OCI-LY1 (cell line): ENCODE results near the gene TMA7B.
"Not testable (repeated sequence)": the region's sequence is repeated elsewhere in the genome, so short reads cannot be mapped to it uniquely, and the experiment has no call there.

Source experiments
- H2AFZ ChIP-seq: fragments of 200-600 bp; sonication (generic), shearing (Covaris generic); 2 replicates; pipeline ENCODE4 v1.6.0; 2014; ENCODE audit warnings: antibody characterized with exemption, mild to moderate bottlenecking, low read length
- H3F3A ChIP-seq: fragments of 200-600 bp; sonication (generic), shearing (Covaris generic); 2 replicates; pipeline ENCODE4 v1.6.0; 2014; ENCODE audit warnings: mild to moderate bottlenecking, antibody characterized with exemption, low read length, moderate library complexity; ENCODE audit not compliant: insufficient read depth
- H3K27ac ChIP-seq: fragments of 200-600 bp; sonication (generic); 2 replicates; pipeline ENCODE4 v1.5.1; 2014; ENCODE audit warnings: low read length, mixed run types, mild to moderate bottlenecking, low read depth; ENCODE audit not compliant: poor library complexity, severe bottlenecking
- H3K27me3 ChIP-seq: fragments of 200-600 bp; sonication (generic); 2 replicates; pipeline ENCODE4 v1.6.0; 2014; ENCODE audit warnings: antibody characterized with exemption, mild to moderate bottlenecking, low read length, moderate library complexity; ENCODE audit not compliant: insufficient read depth
- H3K36me3 ChIP-seq: fragments of 200-600 bp; sonication (generic); 2 replicates; pipeline ENCODE4 v1.6.1; 2014; ENCODE audit warnings: mild to moderate bottlenecking, antibody characterized with exemption, low read length, moderate library complexity, mixed read lengths; ENCODE audit not compliant: insufficient read depth
- H3K4me1 ChIP-seq: fragments of 200-600 bp; sonication (generic); 2 replicates; pipeline ENCODE4 v1.5.1; 2014; ENCODE audit warnings: mild to moderate bottlenecking, low read length, moderate library complexity; ENCODE audit not compliant: insufficient read depth, severe bottlenecking
- H3K4me2 ChIP-seq: fragments of 200-600 bp; sonication (generic), shearing (Covaris generic); 2 replicates; pipeline ENCODE4 v1.6.1; 2014; ENCODE audit warnings: low read length
- H3K4me3 ChIP-seq: fragments of 200-600 bp; sonication (generic); 2 replicates; pipeline ENCODE4 v1.5.1; 2014; ENCODE audit warnings: low read length, low read depth, mild to moderate bottlenecking, mixed read lengths; ENCODE audit not compliant: poor library complexity, severe bottlenecking
- H3K79me2 ChIP-seq: fragments of 200-600 bp; shearing (Covaris generic); 2 replicates; pipeline ENCODE4 v1.6.1; 2016; ENCODE audit warnings: mixed run types, low read length, mixed read lengths; ENCODE audit not compliant: insufficient read depth
- H3K9ac ChIP-seq: fragments of 200-600 bp; sonication (generic), shearing (Covaris generic); 2 replicates; pipeline ENCODE4 v1.6.1; 2014; ENCODE audit warnings: mild to moderate bottlenecking, low read length, mixed read lengths
- H3K9me2 ChIP-seq: fragments of 200-600 bp; sonication (generic), shearing (Covaris generic); 2 replicates; pipeline ENCODE4 v1.6.1; 2014; ENCODE audit warnings: low read depth, mild to moderate bottlenecking, low read length, mixed read lengths
- H3K9me3 ChIP-seq: fragments of 200-600 bp; shearing (Covaris generic); 2 replicates; pipeline ENCODE4 v1.6.1; 2014; ENCODE audit warnings: low read length, mixed read lengths
- H4K20me1 ChIP-seq: fragments of 200-600 bp; sonication (generic), shearing (Covaris generic); 2 replicates; pipeline ENCODE4 v1.6.0; 2016; ENCODE audit warnings: mild to moderate bottlenecking, low read length; ENCODE audit not compliant: insufficient read depth
- EZH2 ChIP-seq: fragments of 200-600 bp; sonication (generic), shearing (Covaris generic); IDR thresholded peaks from 2 replicates; pipeline ENCODE4 v1.8.0; 2017; ENCODE audit warnings: borderline replicate concordance, mixed run types, mild to moderate bottlenecking, antibody characterized with exemption, low read length, moderate library complexity, mixed read lengths
- TF ChIP-seq, protein P1 (sequence below): fragments of 200-600 bp; sonication (generic), shearing (Covaris generic); IDR thresholded peaks from 2 replicates; pipeline ENCODE4 v1.5.1; 2017; ENCODE audit warnings: mild to moderate bottlenecking, antibody characterized with exemption, low read length, moderate library complexity, mixed read lengths

TMA7B gene

DNA sequence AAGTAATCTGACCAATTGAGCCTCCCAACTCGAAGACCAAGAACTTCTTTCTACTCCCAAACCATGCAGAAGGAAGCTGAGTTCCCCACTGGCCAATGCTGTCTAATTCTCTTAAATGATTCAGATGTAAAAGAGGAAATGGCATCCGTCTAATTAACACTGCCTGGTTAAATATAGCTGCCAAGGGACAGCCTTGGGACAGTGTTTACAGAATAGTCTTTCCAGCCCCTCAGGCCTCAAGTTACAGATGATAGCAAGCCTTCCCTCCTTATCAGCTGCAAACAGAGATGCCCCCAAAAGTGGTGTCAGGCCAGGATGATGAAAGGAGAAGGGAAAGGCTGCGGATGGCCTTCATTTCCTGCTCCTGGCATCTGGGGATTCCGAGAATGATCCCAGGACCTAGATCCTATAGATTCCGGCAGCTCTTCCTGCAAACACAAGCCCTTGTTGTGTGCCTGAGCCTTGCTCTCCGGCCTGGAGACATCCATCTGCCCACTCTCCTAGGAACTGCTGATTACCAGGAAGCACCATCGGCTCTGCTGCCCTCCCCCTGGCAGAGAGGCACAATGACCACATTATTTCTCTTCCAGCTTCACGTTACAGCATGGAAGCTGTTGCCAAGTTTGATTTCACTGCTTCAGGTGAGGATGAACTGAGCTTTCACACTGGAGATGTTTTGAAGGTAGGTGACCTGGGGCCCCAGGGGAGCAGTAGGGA is 13.5 kb upstream of the TMA7B start:
- Histone ChIP-seq H3K9me3 (no peaks in the 10 kb centered on the region), H3K27me3 (no peaks in the 10 kb centered on the region), H4K20me1 (no peaks in the 10 kb centered on the region), H3K79me2 (no peaks in the 10 kb centered on the region), H3K9me2 (no peaks in the 10 kb centered on the region), H3K4me2 (no peak overlapping the region), H3K4me1 (no peaks in the 10 kb centered on the region), H3K27ac (no peak overlapping the region), H2AFZ (no peak overlapping the region), H3K9ac (no peak overlapping the region), H3K4me3 (no peak overlapping the region), H3K36me3 (no peaks in the 10 kb centered on the region), H3F3A (no peaks in the 10 kb centered on the region)
- TF ChIP-seq, protein P1, sequence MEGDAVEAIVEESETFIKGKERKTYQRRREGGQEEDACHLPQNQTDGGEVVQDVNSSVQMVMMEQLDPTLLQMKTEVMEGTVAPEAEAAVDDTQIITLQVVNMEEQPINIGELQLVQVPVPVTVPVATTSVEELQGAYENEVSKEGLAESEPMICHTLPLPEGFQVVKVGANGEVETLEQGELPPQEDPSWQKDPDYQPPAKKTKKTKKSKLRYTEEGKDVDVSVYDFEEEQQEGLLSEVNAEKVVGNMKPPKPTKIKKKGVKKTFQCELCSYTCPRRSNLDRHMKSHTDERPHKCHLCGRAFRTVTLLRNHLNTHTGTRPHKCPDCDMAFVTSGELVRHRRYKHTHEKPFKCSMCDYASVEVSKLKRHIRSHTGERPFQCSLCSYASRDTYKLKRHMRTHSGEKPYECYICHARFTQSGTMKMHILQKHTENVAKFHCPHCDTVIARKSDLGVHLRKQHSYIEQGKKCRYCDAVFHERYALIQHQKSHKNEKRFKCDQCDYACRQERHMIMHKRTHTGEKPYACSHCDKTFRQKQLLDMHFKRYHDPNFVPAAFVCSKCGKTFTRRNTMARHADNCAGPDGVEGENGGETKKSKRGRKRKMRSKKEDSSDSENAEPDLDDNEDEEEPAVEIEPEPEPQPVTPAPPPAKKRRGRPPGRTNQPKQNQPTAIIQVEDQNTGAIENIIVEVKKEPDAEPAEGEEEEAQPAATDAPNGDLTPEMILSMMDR = no peak
- TF ChIP-seq EZH2 = no peak

DNA sequence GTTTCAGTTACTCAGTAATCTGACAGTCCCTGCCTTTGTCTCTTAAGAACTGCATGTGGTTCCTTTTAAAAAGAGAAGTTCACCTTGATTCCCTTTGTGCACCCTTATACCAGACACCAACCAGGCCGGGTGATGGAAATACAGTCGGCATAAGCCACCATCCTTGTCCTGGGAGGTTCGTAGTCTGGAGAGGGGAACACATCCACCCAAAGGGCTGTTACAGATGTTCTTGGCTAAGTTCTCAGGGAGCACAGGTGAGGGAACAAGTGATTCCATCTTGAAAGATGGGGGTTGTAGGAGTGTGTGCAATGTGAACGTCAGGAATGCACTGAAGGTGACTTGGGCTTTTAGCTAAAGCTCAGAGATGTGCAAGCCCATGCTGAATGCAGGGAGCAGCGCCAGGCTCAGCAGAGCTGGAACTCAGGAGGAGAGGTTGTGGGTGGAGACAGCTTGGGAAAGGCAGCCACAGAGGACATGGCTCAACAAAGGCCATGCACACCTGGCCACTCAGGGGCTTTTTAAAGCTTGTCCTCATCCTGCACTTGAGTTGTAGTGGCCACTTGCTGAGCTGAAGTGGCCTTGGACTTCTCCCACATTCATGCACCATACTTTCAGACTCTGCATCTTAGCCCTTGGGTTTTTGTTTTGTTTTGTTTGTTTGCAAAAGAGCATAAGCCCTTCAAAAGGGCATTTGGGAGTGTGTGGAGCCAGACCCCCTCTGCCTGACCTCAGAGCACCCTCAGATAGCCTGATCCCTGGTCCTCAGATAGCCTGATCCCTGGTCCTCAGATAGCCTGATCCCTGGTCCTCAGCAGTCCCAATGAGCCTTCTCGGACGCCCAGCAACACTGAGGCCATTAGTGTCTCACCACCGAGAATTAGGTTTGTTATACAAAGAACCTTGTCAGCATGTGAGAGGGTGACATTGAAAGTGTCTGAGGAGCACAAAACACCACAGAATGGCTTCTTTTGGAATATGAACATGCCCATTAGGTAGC is 12.7 kb upstream of the TMA7B start:
- Histone ChIP-seq H3K4me2 (no peak overlapping the region), H3K9me2 (no peaks in the 10 kb centered on the region)

DNA sequence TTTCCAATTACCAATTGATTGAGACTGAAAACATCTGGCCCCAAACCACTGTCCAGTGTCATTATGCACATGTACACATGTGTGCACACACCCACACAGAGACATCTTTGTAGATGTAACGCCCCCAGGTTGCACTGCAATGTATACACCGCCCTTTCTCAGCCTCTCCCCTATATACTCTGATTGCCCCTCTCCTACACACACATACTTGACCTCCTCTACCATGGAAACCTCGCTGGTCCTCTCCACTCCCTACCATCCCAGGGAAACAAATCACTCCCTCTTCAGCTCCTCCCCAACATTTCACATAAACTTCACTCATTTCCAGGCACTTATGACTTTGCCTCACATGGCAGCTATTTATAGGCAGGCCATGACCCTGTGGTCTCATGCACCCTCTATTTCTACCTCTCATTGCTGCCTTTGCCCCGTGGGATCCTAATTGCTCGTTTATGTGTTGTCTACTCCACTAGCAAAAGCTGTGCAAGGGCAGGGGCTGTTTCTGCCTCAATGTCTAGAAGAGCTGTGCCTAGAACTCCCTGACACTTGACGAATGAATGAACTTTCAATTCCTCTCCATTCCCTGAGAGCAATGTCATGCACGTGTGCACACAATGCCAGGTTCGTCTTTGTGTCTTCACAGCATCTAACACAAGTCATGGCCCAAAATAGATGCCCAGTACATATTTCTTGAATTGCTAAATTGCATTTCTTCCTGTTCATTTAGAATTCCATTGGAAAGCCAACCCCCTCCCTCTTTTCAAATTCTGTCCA is 10.0 kb upstream of the TMA7B start:
- H3K4me2 ChIP-seq = no peak overlapping the region
- H3K27ac ChIP-seq = no peak overlapping the region
- H4K20me1 ChIP-seq = no peaks in the 10 kb centered on the region
- no peaks in the 10 kb centered on the region for H3K27me3 ChIP-seq
- no peak overlapping the region for H3K9ac ChIP-seq
- H3K79me2 ChIP-seq = no peaks in the 10 kb centered on the region
- no peak overlapping the region for H3K4me3 ChIP-seq
- H3K9me2 ChIP-seq = no peaks in the 10 kb centered on the region
- no peaks in the 10 kb centered on the region for H3K9me3 ChIP-seq
- H2AFZ ChIP-seq = no peak overlapping the region
- no peaks in the 10 kb centered on the region for H3F3A ChIP-seq
- TF ChIP-seq EZH2 = no peak
- TF ChIP-seq, protein P1 = no peak
- no peaks in the 10 kb centered on the region for H3K4me1 ChIP-seq
- no peaks in the 10 kb centered on the region for H3K36me3 ChIP-seq

More for the DNA sequence above, 12.7 kb upstream of the TMA7B start:
- no peak overlapping the region for H2AFZ ChIP-seq
- no peaks in the 10 kb centered on the region for H3K36me3 ChIP-seq
- no peaks in the 10 kb centered on the region for H3F3A ChIP-seq
- no peaks in the 10 kb centered on the region for H3K4me1 ChIP-seq
- no peaks in the 10 kb centered on the region for H4K20me1 ChIP-seq
- H3K9ac ChIP-seq = no peak overlapping the region
- no peaks in the 10 kb centered on the region for H3K27me3 ChIP-seq
- no peaks in the 10 kb centered on the region for H3K79me2 ChIP-seq
- H3K4me3 ChIP-seq = no peak overlapping the region
- no peaks in the 10 kb centered on the region for H3K9me3 ChIP-seq
- no peak overlapping the region for H3K27ac ChIP-seq
- TF ChIP-seq, protein P1 = no peak
- no peak for TF ChIP-seq EZH2

DNA sequence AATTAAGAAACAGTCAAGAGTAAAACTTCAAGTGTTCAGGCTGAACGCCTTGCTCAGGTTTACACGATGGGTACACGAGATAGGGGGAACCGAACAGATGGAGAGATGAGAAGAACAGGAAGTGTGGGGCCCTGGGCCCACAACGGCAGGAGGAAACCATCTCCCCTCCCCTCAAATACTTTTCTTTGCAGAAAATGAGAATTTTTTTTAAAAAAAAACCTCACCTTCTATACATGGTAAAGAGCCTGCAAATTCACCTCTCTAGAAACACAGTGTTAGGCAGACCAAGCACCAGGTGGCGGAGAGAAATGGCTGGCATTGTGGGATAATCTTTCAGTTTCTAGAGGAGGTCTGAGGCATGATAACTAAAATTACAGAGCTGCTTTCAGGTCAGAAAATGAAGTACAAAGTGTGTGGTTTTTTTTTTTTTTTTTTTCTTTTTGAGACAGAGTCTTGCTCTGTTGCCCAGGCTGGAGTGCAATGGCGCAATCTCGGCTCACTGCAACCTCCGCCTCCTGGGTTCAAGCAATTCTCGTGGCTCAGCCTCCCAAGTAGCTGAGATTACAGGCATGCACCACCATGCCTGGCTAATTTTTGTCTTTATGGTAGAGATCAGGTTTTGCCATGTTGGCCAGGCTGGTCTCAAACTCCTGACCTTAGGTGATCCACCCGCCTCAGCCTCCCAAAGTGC is 8.4 kb upstream of the TMA7B start:
- not testable (repeated sequence) for H3K4me3 ChIP-seq, H3K9ac ChIP-seq, H3K4me1 ChIP-seq, H3K27me3 ChIP-seq, H4K20me1 ChIP-seq, H3F3A ChIP-seq, H3K27ac ChIP-seq, H2AFZ ChIP-seq, H3K9me2 ChIP-seq, H3K36me3 ChIP-seq, H3K79me2 ChIP-seq, H3K9me3 ChIP-seq, H3K4me2 ChIP-seq
